SK-N-SH treated with all-trans-retinoic acid at 6 μM for 48 hours (cell line): ENCODE results near the gene COA5.

ENCODE experiments used
- ARNTL ChIP-seq: fragments of 450-650 bp; formaldehyde crosslinking; IDR thresholded peaks from 2 replicates; pipeline ENCODE4 v1.5.0; 2020; ENCODE audit warnings: low read depth, mild to moderate bottlenecking, moderate library complexity, borderline replicate concordance
- ISL1 ChIP-seq: fragments of 250-450 bp; sonication (Bioruptor Pico); IDR thresholded peaks from 2 replicates; pipeline ENCODE4 v2.1.2; 2022; ENCODE audit warnings: mild to moderate bottlenecking, moderate library complexity
- PATZ1 ChIP-seq: fragments of 250-450 bp; sonication (Bioruptor Pico); IDR thresholded peaks from 2 replicates; pipeline ENCODE4 v1.8.0; 2020; ENCODE audit warnings: mild to moderate bottlenecking, moderate library complexity, borderline replicate concordance
- RARB ChIP-seq: fragments of 250-450 bp; sonication (Bioruptor Pico); IDR thresholded peaks from 2 replicates; pipeline ENCODE4 v1.8.0; 2021; ENCODE audit warnings: mild to moderate bottlenecking, moderate library complexity
- SNAI2 ChIP-seq: fragments of 250-450 bp; sonication (Bioruptor Pico); IDR thresholded peaks from 2 replicates; pipeline ENCODE4 v1.5.0; 2020; ENCODE audit warnings: mild to moderate bottlenecking, moderate library complexity
- TCF4 ChIP-seq: fragments of 250-450 bp; sonication (Bioruptor Pico); IDR thresholded peaks from 2 replicates; pipeline ENCODE4 v1.8.0; 2021; ENCODE audit warnings: mild to moderate bottlenecking, moderate library complexity, borderline replicate concordance
- TSHZ2 ChIP-seq: fragments of 250-450 bp; sonication (Bioruptor Pico); IDR thresholded peaks from 2 replicates; pipeline ENCODE4 v1.5.0; 2020; ENCODE audit warnings: mild to moderate bottlenecking, moderate library complexity
- ZFP30 ChIP-seq: fragments of 450-650 bp; formaldehyde crosslinking; IDR thresholded peaks from 2 replicates; pipeline ENCODE4 v1.5.0; 2022; ENCODE audit warnings: mild to moderate bottlenecking, moderate library complexity
- ZNF565 ChIP-seq: fragments of 450-650 bp; formaldehyde crosslinking; conservative IDR thresholded peaks from 2 replicates; pipeline ENCODE4 v1.5.0; 2020; ENCODE audit warnings: low read depth, mild to moderate bottlenecking, moderate library complexity
- ZNF8 ChIP-seq: fragments of 450-650 bp; formaldehyde crosslinking; IDR thresholded peaks from 2 replicates; pipeline ENCODE4 v1.5.0; 2020; ENCODE audit warnings: mild to moderate bottlenecking, moderate library complexity
- TF ChIP-seq, protein P1 (sequence below): fragments of 250-450 bp; sonication (Bioruptor Pico); IDR thresholded peaks from 2 replicates; pipeline ENCODE4 v1.5.1; 2020; ENCODE audit warnings: low read depth, mild to moderate bottlenecking, moderate library complexity
- TF ChIP-seq, protein P2 (sequence below): fragments of 250-450 bp; sonication (Bioruptor Pico); IDR thresholded peaks from 2 replicates; pipeline ENCODE4 v1.5.1; 2021; ENCODE audit warnings: mild to moderate bottlenecking, moderate library complexity
- TF ChIP-seq, protein P3 (sequence below): fragments of 250-450 bp; sonication (Bioruptor Pico); IDR thresholded peaks from 2 replicates; pipeline ENCODE4 v1.8.0; 2021; ENCODE audit warnings: low read depth, mild to moderate bottlenecking, moderate library complexity, borderline replicate concordance

- TF ChIP-seq, protein P1, sequence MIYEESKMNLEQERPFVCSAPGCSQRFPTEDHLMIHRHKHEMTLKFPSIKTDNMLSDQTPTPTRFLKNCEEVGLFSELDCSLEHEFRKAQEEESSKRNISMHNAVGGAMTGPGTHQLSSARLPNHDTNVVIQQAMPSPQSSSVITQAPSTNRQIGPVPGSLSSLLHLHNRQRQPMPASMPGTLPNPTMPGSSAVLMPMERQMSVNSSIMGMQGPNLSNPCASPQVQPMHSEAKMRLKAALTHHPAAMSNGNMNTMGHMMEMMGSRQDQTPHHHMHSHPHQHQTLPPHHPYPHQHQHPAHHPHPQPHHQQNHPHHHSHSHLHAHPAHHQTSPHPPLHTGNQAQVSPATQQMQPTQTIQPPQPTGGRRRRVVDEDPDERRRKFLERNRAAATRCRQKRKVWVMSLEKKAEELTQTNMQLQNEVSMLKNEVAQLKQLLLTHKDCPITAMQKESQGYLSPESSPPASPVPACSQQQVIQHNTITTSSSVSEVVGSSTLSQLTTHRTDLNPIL (CRISPR knock-in tag): no peak
- no peak for TF ChIP-seq ARNTL (CRISPR knock-in tag)
- no peak for TF ChIP-seq SNAI2 (CRISPR knock-in tag)
- TF ChIP-seq, protein P2, sequence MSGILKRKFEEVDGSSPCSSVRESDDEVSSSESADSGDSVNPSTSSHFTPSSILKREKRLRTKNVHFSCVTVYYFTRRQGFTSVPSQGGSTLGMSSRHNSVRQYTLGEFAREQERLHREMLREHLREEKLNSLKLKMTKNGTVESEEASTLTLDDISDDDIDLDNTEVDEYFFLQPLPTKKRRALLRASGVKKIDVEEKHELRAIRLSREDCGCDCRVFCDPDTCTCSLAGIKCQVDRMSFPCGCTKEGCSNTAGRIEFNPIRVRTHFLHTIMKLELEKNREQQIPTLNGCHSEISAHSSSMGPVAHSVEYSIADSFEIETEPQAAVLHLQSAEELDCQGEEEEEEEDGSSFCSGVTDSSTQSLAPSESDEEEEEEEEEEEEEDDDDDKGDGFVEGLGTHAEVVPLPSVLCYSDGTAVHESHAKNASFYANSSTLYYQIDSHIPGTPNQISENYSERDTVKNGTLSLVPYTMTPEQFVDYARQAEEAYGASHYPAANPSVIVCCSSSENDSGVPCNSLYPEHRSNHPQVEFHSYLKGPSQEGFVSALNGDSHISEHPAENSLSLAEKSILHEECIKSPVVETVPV (CRISPR knock-in tag): no peak
- no peak for TF ChIP-seq ZNF8 (CRISPR knock-in tag)
- TF ChIP-seq ZNF565 (CRISPR knock-in tag): no peak
- TF ChIP-seq, protein P3, sequence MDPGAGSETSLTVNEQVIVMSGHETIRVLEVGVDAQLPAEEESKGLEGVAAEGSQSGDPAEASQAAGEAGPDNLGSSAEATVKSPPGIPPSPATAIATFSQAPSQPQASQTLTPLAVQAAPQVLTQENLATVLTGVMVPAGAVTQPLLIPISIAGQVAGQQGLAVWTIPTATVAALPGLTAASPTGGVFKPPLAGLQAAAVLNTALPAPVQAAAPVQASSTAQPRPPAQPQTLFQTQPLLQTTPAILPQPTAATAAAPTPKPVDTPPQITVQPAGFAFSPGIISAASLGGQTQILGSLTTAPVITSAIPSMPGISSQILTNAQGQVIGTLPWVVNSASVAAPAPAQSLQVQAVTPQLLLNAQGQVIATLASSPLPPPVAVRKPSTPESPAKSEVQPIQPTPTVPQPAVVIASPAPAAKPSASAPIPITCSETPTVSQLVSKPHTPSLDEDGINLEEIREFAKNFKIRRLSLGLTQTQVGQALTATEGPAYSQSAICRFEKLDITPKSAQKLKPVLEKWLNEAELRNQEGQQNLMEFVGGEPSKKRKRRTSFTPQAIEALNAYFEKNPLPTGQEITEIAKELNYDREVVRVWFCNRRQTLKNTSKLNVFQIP (CRISPR knock-in tag): no peak
- no peak for TF ChIP-seq RARB
- no peak for TF ChIP-seq ZFP30 (CRISPR knock-in tag)
- TF ChIP-seq PATZ1 (CRISPR knock-in tag): no peak
- TF ChIP-seq TSHZ2 (CRISPR knock-in tag): no peak
- TF ChIP-seq ISL1: no peak
- no peak for TF ChIP-seq TCF4
Measured at GRCh38 chr2:98654699-98655495, 46.6 kb upstream of the COA5 start.
